Sigmoid colon (tissue), 4 donors: ENCODE data around the gene MECP2.

ENCODE experiments used
- POLR2A ChIP-seq, 2 donors: fragments of 450-650 bp; IDR thresholded peaks; one replicate each; pipeline ENCODE4 v1.6.1; 2016; ENCODE audit warnings: antibody characterized with exemption in 2 of 2, mild to moderate bottlenecking in 2 of 2, moderate library complexity in 2 of 2
- POLR2AphosphoS5 ChIP-seq, 4 donors: sonication (generic); formaldehyde crosslinking; IDR thresholded peaks; one replicate each; pipeline ENCODE4 v1.6.1; 2017; ENCODE audit warnings: antibody characterized with exemption in 4 of 4
- TF ChIP-seq, protein P1 (sequence below), 4 experiments: fragments of 450-650 bp in 3 of 4; fragments of 200-600 bp in 1 of 4; IDR thresholded peaks; one replicate each; pipeline ENCODE4 v1.5.1; 2016 to 2019; ENCODE audit warnings: antibody characterized with exemption in 4 of 4, mild to moderate bottlenecking in 3 of 4, moderate library complexity in 2 of 4

- TF ChIP-seq, protein P1, sequence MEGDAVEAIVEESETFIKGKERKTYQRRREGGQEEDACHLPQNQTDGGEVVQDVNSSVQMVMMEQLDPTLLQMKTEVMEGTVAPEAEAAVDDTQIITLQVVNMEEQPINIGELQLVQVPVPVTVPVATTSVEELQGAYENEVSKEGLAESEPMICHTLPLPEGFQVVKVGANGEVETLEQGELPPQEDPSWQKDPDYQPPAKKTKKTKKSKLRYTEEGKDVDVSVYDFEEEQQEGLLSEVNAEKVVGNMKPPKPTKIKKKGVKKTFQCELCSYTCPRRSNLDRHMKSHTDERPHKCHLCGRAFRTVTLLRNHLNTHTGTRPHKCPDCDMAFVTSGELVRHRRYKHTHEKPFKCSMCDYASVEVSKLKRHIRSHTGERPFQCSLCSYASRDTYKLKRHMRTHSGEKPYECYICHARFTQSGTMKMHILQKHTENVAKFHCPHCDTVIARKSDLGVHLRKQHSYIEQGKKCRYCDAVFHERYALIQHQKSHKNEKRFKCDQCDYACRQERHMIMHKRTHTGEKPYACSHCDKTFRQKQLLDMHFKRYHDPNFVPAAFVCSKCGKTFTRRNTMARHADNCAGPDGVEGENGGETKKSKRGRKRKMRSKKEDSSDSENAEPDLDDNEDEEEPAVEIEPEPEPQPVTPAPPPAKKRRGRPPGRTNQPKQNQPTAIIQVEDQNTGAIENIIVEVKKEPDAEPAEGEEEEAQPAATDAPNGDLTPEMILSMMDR (IDR thresholded peaks at IDR 0.05): no peak
- no peak for TF ChIP-seq POLR2A (IDR thresholded peaks at IDR 0.05)
- no peak for TF ChIP-seq POLR2AphosphoS5 (IDR thresholded peaks at IDR 0.05)
Measured at GRCh38 chrX:153993978-153994377, 103.5 kb downstream of the MECP2 start.
